T-helper 1 cell (primary cell): Measurements from ENCODE around the gene PTP4A1.
"Not testable (repeated sequence)": the region's sequence is repeated elsewhere in the genome, so short reads cannot be mapped to it uniquely, and the experiment has no call there.

ENCODE experiments used
- DNase-seq, 5 donors: peaks; one replicate each; pipeline ENCODE4 v3.0.0-alpha.2; 2012 to 2020
- total RNA-seq, 4 donors: gene quantifications; one replicate each; lab custom pipeline; 2026; lab: John Stamatoyannopoulos, UW

The PTP4A1 gene
- 6.8 to 11.3 (median 9.3) reads per million in 4 donors for total RNA-seq

- peak; percentile 94 to 98 (median 95) for DNase-seq
Measured at GRCh38 chr6:63572044-63572746, at the start of gene PTP4A1, which contains the start of gene LOC128125822. TSS of gene PTP4A1 (plus strand) at chr6:63572480. CDS start at chr6:63576881, 4,401 bp downstream. TSS of gene LOC128125822 (plus strand) at chr6:63572480.

- DNase-seq: not testable (repeated sequence)
Measured at GRCh38 chr6:63522911-63523287, 49.4 kb upstream of the PTP4A1 start.

GRCh38 chr6:63523630-63524029 lies 48.6 kb upstream of the PTP4A1 start:
- no peak for DNase-seq

GRCh38 chr6:63525186-63525878 lies 46.9 kb upstream of the PTP4A1 start:
- DNase-seq: peak in 1 of 5 donors; percentile 33

GRCh38 chr6:63526931-63527330 lies 45.3 kb upstream of the PTP4A1 start:
- DNase-seq: no peak

DNA sequence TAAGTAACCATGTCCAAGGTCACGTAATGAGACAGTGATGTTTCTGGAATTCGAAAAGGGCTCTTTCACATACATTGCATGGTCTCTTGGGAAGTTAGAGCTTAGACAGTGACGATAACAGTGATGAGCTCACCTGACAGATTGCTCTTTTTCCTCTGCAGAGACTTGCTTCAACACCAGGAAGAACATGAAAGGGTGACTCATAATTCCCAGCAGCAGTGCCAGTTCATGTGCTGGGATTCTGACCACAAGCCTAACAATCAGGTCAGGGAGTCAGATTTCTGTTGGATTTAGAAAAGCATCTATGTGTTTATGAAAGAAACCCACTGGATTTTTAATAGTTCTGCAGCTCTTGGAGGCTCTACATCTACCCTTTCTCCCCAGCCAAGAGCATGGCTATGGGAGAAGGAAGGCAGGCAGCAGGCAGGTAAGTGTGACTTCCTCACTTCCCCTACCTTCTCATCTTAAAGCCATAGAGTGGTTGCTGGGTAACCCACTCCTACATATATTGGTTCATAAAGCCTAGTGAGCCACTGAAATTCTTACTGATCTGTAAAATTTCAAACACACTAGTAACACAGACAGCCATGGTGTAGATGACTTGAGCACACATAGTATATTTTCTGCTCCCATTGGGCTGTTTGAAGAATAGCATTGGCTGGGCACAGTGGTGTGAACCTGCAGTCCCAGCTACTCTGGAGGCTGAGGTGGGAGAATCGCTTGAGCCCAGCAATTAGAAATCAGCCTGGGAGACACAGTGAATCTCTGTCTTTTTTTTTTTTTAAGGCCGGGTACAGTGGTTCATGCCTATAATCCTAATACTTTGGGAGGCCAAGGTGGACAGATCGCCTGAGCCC lies 44.4 kb upstream of the PTP4A1 start:
- DNase-seq: no peak

DNA sequence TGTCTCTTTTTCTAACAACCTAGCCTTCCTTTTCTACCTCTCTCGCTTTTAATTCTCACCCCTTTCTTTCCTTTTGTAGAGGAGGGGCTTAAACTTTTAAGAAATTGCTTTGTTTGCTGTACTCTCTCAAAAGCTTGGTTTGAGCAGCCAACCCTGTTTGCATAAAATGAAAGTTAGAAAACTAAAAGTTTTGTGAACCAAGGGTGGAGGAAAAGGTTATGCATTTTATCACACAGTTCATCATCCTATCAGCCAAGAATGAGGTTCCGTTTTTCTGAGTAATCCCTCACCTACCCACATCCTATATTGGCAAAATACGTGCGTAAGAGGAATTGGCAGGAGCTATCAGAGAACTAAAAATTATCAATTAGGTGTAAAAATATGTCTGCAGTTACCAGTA lies 42.8 kb upstream of the PTP4A1 start:
- DNase-seq: peak in 1 of 5 donors; percentile 69

- DNase-seq: no peak
Measured at GRCh38 chr6:63530182-63530581, 42.1 kb upstream of the PTP4A1 start.

DNA sequence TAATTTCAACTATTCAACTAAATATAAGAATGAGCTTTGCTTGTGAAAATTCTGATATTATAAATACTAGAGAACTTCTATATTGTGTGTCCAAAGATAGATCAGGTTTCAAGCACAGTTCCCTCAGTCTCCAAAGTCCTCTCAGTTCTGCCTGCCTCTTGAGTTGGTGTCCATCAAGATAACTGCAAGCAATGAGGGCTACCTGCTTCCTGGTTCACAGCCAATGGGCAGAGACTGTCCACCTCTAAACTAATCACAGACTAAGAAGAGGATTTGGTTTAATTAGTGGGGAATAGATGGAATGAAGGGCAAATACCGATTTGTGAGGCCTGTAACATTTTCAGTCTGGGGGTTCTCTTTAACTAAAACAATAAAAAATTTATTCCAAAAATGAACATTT lies 41.3 kb upstream of the PTP4A1 start:
- no peak for DNase-seq

DNA sequence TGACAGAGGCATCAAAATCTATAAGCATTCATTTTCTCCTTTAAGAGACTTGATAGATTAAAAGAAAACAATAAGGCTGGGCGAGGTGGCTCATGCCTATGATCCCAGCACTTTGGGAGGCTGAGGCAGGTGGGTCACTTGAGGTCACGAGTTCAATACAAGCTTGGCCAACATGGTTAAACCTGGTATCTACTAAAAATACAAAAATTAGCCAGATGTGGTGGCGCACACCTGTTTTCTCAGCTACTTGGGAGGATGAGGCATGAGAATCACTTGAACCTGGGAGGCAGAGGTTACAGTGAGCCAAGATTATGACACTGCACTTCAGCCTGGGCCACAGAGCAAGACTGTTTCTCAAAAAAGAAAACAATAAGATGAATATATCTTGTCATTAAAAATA lies 39.3 kb upstream of the PTP4A1 start:
- no peak for DNase-seq

- DNase-seq: no peak
Measured at GRCh38 chr6:63533952-63534351, 38.3 kb upstream of the PTP4A1 start.

- no peak for DNase-seq
Measured at GRCh38 chr6:63537201-63537958, 34.9 kb upstream of the PTP4A1 start.

GRCh38 chr6:63537959-63538300 lies 34.4 kb upstream of the PTP4A1 start:
- DNase-seq: no peak

DNA sequence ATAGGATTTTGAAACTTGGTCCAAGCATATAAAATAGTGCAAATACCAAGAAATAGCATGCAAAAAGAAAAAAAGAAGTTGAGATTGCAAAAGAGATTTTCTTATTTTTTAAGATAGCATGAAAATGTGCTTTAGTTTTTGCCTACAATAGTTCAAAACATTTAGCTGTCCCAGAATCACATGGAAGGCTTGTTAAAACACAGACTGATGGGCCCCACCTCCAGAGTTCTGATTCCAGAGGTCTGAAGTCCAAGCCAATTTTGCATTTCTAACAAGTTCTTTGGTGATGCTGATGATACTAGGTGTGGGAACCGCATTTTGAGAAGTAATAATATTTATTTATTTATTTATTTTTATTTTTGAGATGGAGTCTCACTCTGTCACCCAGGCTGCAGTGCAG lies 33.7 kb upstream of the PTP4A1 start:
- no peak for DNase-seq

GRCh38 chr6:63543001-63543400 lies 29.3 kb upstream of the PTP4A1 start:
- no peak for DNase-seq

GRCh38 chr6:63543982-63544381 lies 28.3 kb upstream of the PTP4A1 start:
- no peak for DNase-seq

- DNase-seq: no peak
Measured at GRCh38 chr6:63546236-63546635, 26.0 kb upstream of the PTP4A1 start.

- no peak for DNase-seq
Measured at GRCh38 chr6:63546697-63547096, 25.6 kb upstream of the PTP4A1 start.

GRCh38 chr6:63549076-63549475 lies 23.2 kb upstream of the PTP4A1 start:
- no peak for DNase-seq

DNA sequence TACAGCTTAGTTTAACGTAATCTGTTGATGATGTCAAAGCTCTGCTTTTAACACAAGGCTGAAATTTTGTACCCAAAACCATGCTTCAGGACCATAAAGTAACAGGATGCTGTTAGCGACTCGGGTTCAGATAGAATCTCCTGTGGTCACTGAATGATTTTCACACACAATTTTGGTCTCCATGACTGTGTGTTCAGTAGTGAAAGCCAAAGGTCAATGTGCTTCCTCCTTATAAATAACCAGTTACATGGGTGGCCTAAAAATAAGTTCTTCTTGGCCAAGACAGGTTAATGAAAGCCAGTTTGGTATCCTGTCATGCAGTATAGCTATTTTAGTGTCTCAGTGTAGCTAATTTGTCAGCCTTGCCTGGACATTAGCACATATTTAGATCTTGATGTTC lies 19.1 kb upstream of the PTP4A1 start:
- DNase-seq: no peak

DNA sequence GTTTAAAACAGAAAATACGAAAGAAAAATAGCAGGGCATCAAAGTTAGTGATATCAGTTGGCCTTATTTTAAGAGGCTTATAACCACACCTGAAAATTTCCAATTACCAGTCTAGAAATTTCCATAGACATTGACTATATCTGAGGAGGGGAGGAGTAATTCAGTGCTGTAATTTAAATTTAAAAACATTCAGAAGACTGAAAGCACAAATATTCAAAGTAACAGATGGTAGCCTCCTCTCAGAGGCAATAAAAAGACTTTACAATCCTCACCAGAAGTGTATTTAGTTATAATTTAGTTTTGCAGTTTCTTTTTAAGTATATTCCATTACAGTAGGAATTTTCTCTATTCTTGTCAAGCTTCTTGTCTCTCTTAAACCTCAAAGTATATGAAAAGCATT lies 18.4 kb upstream of the PTP4A1 start:
- DNase-seq: no peak

GRCh38 chr6:63554782-63555181 lies 17.5 kb upstream of the PTP4A1 start:
- no peak for DNase-seq

DNA sequence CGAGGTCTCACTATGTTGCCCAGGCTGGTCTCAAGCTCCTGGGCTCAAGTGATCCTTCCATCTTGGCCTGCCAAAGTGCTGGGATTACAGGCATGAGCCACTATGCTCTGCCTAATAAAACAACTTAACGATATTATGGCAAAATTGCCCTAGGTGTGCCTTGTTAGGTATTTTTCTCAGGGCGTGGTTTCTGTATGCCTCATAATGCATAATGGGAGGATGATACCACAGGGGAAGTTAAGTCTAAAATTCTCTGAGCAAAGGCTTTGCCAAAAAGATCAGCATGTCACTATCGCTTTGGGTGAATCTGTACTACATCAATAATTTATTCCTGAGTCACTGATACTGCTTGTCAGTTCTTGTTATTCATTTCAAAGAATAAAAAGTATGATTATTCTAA lies 15.9 kb upstream of the PTP4A1 start:
- no peak for DNase-seq
